NOMO-1 treated with dmso at 0.1 percent for 144 hours (cell line): Measurements from ENCODE around the gene OR9K2.
A peak's percentile ranks its signal among the peaks of the same experiment; 100 is the strongest.
"Not testable (repeated sequence)": the region's sequence is repeated elsewhere in the genome, so short reads cannot be mapped to it uniquely, and the experiment has no call there.

Experiments used
- DNase-seq: peaks from one replicate; lab custom pipeline; 2025; ENCODE audit not compliant: unreplicated experiment; lab: John Stamatoyannopoulos, UW

The OR9K2 gene

GRCh38 chr12:55126106-55126505, at the start of gene OR9K2:
Gene OR9K2, plus strand, starts transcription at chr12:55126406. Its CDS starts 3,429 bp downstream, at chr12:55129835.
- no peak for DNase-seq

- no peak for DNase-seq
These were observed 33.6 kb upstream of the OR9K2 start for GRCh38 chr12:55092579-55092978.

GRCh38 chr12:55112378-55112875, 13.8 kb upstream of the OR9K2 start:
- DNase-seq, result no peak

GRCh38 chr12:55116152-55116551, 10.1 kb upstream of the OR9K2 start:
- DNase-seq, result no peak

GRCh38 chr12:55132816-55133215, 6.6 kb downstream of the OR9K2 start:
- no peak for DNase-seq

GRCh38 chr12:55142669-55143565, 16.7 kb downstream of the OR9K2 start:
- peak; percentile 4 for DNase-seq

GRCh38 chr12:55143566-55143870, 17.3 kb downstream of the OR9K2 start:
- DNase-seq, result no peak

GRCh38 chr12:55167010-55167640, 40.9 kb downstream of the OR9K2 start:
- DNase-seq, result not testable (repeated sequence)

- DNase-seq, result no peak
These were observed 45.2 kb downstream of the OR9K2 start for GRCh38 chr12:55171445-55171844.

- DNase-seq, result not testable (repeated sequence)
These were observed 45.6 kb downstream of the OR9K2 start for GRCh38 chr12:55171846-55172245.

GRCh38 chr12:55172686-55173085, 46.5 kb downstream of the OR9K2 start:
- DNase-seq, result no peak

- no peak for DNase-seq
These were observed 47.2 kb downstream of the OR9K2 start for GRCh38 chr12:55173456-55173855.
